Neural crest cell (in vitro differentiated cells): ENCODE data around the gene DENND4C. TPM values are rescaled to one million over a fixed set of nuclear protein-coding genes. Genes with fewer than 3 reads are reported as not detected.
A peak's percentile ranks its signal among the peaks of the same experiment; 100 is the strongest.

ENCODE experiments used
- DNase-seq: peaks from one replicate; pipeline ENCODE4 v3.0.0; 2021; ENCODE audit warnings: low read depth, mixed read lengths, low spot score
- H3K27ac Mint-ChIP-seq: one replicate; pipeline ENCODE4 v1.8.0; 2021; ENCODE audit warnings: mild to moderate bottlenecking, mixed read lengths; ENCODE audit not compliant: unreplicated experiment
- H3K27me3 Mint-ChIP-seq: 2 replicates; pipeline ENCODE4 v1.8.0; 2021; ENCODE audit warnings: low read depth, mild to moderate bottlenecking, mixed read lengths
- H3K36me3 Mint-ChIP-seq: 2 replicates; pipeline ENCODE4 v1.8.0; 2021; ENCODE audit warnings: low read depth, mild to moderate bottlenecking, mixed read lengths
- H3K4me1 Mint-ChIP-seq: 2 replicates; pipeline ENCODE4 v1.8.0; 2021; ENCODE audit warnings: mixed read lengths
- H3K4me3 Mint-ChIP-seq: one replicate; pipeline ENCODE4 v1.8.0; 2021; ENCODE audit warnings: mild to moderate bottlenecking, mixed read lengths
- H3K9me3 Mint-ChIP-seq: 2 replicates; pipeline ENCODE4 v1.8.0; 2021; ENCODE audit warnings: mixed read lengths
- CTCF ChIP-seq: fragments of 200-600 bp; sonication (generic); conservative IDR thresholded peaks from 2 replicates; pipeline ENCODE4 v1.5.0; 2021; ENCODE audit warnings: antibody characterized with exemption, mild to moderate bottlenecking
- long read RNA-seq: library from polyadenylated mRNA; unstranded; transcript quantifications from one replicate; pipeline ENCODE4 v2.0.0, GENCODE V29; 2020
- total RNA-seq: library from RNA; stranded (reverse); gene quantifications from 2 replicates; pipeline ENCODE4 v1.2.1, GENCODE V29; 2021

DENND4C gene
- total RNA-seq = 26.4 and 29.4 TPM in 2 replicates
- long read RNA-seq, partial matches to known transcripts = 4 of 14 reads
- long read RNA-seq, other reads (novel, unspliced or antisense) = 9 of 14 reads

- Mint-ChIP-seq H3K4me3 (no peak within 1 kb of the TSS), H3K36me3 (no peaks in the 10 kb centered on the region), H3K27ac (peak within 1 kb of the TSS; percentile 94), H3K4me1 (peaks cover 10% of the 10 kb centered on the region), H3K9me3 (no peaks in the 10 kb centered on the region), H3K27me3 (no peaks in the 10 kb centered on the region)
- DNase-seq = peak; percentile 86
- peak; percentile 10 for TF ChIP-seq CTCF
These were observed at the start of gene DENND4C for GRCh38 chr9:19230355-19231125. Gene DENND4C, plus strand, starts transcription at chr9:19230693. Its CDS starts 45,482 bp downstream, at chr9:19276175.

- peak overlapping the region; percentile 43 for H3K27ac Mint-ChIP-seq
- no peaks in the 10 kb centered on the region for H3K27me3 Mint-ChIP-seq
- H3K4me3 Mint-ChIP-seq = no peak overlapping the region
- TF ChIP-seq CTCF = no peak
- DNase-seq = no peak
- no peaks in the 10 kb centered on the region for H3K9me3 Mint-ChIP-seq
- H3K36me3 Mint-ChIP-seq = no peaks in the 10 kb centered on the region
- peaks cover 6% of the 10 kb centered on the region for H3K4me1 Mint-ChIP-seq
These were observed 49.5 kb upstream of the DENND4C start for GRCh38 chr9:19180991-19181390.

GRCh38 chr9:19181561-19181960 is 48.9 kb upstream of the DENND4C start:
- Mint-ChIP-seq H3K9me3 (no peaks in the 10 kb centered on the region), H3K36me3 (no peaks in the 10 kb centered on the region), H3K4me3 (no peak overlapping the region), H3K4me1 (peaks cover 6% of the 10 kb centered on the region), H3K27ac (peak overlapping the region; percentile 6), H3K27me3 (no peaks in the 10 kb centered on the region)
- TF ChIP-seq CTCF = no peak
- DNase-seq = no peak

GRCh38 chr9:19184144-19184917 is 46.2 kb upstream of the DENND4C start:
- TF ChIP-seq CTCF = no peak
- H3K9me3 Mint-ChIP-seq = no peaks in the 10 kb centered on the region

GRCh38 chr9:19185191-19185590 is 45.3 kb upstream of the DENND4C start:
- H3K4me1 Mint-ChIP-seq = peaks cover 6% of the 10 kb centered on the region
- DNase-seq = no peak
- no peak overlapping the region for H3K27ac Mint-ChIP-seq
- H3K4me3 Mint-ChIP-seq = no peak overlapping the region
- H3K9me3 Mint-ChIP-seq = no peaks in the 10 kb centered on the region
- H3K36me3 Mint-ChIP-seq = no peaks in the 10 kb centered on the region
- no peaks in the 10 kb centered on the region for H3K27me3 Mint-ChIP-seq
- no peak for TF ChIP-seq CTCF

More at GRCh38 chr9:19184144-19184917, 46.2 kb upstream of the DENND4C start:
- no peak overlapping the region for H3K4me3 Mint-ChIP-seq
- H3K4me1 Mint-ChIP-seq = peaks cover 6% of the 10 kb centered on the region
- peak overlapping the region; percentile 43 for H3K27ac Mint-ChIP-seq
- DNase-seq = no peak
- no peaks in the 10 kb centered on the region for H3K36me3 Mint-ChIP-seq
- no peaks in the 10 kb centered on the region for H3K27me3 Mint-ChIP-seq
